Endometrial microvascular endothelial cells (primary cell): Measurements from ENCODE around the gene MGAT3. TPM values are rescaled to one million over a fixed set of nuclear protein-coding genes. Genes with fewer than 3 reads are reported as not detected.

ENCODE experiments used
- in situ Hi-C: cut with HindIII; loops from 2 replicates; pipeline ENCODE4 v1.10.0; 2017; ENCODE audit warnings: low sequenced_read_pairs, low pct_unique_long_range_greater_than_20kb; ENCODE audit errors: inconsistent ontology term
- total RNA-seq: library from RNA; depleted of rRNA; stranded (reverse); fragments of >200 nt; gene quantifications from one replicate; pipeline ENCODE4 v1.2.3, GENCODE V29; 2015; ENCODE audit errors: inconsistent ontology term

The MGAT3 gene
- total RNA-seq, 1 donor from 2014 or later: not detected

- in situ Hi-C loops: no loop called here
These were observed 11.1 kb upstream of the MGAT3 start for GRCh38 chr22:39445678-39446077.

- in situ Hi-C loops: no loop called here
These were observed 10.5 kb upstream of the MGAT3 start for GRCh38 chr22:39446239-39446721.

- in situ Hi-C loops: no loop called here
These were observed 8.4 kb upstream of the MGAT3 start for GRCh38 chr22:39448205-39449054.

GRCh38 chr22:39449708-39450107, 7.1 kb upstream of the MGAT3 start:
- in situ Hi-C loops: no loop called here

- in situ Hi-C loops: no loop called here
These were observed 6.4 kb upstream of the MGAT3 start for GRCh38 chr22:39450258-39450955.

GRCh38 chr22:39452740-39453040, 4.1 kb upstream of the MGAT3 start:
- in situ Hi-C loops: no loop called here

GRCh38 chr22:39453765-39454378, 2.9 kb upstream of the MGAT3 start:
- in situ Hi-C loops: no loop called here

GRCh38 chr22:39454385-39454871, 2.4 kb upstream of the MGAT3 start:
- in situ Hi-C loops: no loop called here

- in situ Hi-C loops: no loop called here
These were observed 365 bp downstream of the MGAT3 start for GRCh38 chr22:39457198-39457555.

GRCh38 chr22:39457556-39458443, 988 bp downstream of the MGAT3 start:
- in situ Hi-C loops: no loop called here

- in situ Hi-C loops: no loop called here
These were observed 1.8 kb downstream of the MGAT3 start for GRCh38 chr22:39458444-39459083.

GRCh38 chr22:39459681-39460080, 2.9 kb downstream of the MGAT3 start:
- in situ Hi-C loops: no loop called here

- in situ Hi-C loops: no loop called here
These were observed 5.8 kb downstream of the MGAT3 start for GRCh38 chr22:39462443-39463221.

- in situ Hi-C loops: no loop called here
These were observed 6.5 kb downstream of the MGAT3 start for GRCh38 chr22:39463277-39463676.

- in situ Hi-C loops: no loop called here
These were observed 7.1 kb downstream of the MGAT3 start for GRCh38 chr22:39463931-39464390.

GRCh38 chr22:39466228-39467006, 9.6 kb downstream of the MGAT3 start:
- in situ Hi-C loops: no loop called here

GRCh38 chr22:39467390-39467895, 10.6 kb downstream of the MGAT3 start:
- in situ Hi-C loops: no loop called here
